ENCODE results near the gene PUM2.

GRCh38 chr2:20218331-20219320, 132.0 kb downstream of the PUM2 start:
- TF ChIP-seq TAF1 (IDR thresholded peaks at IDR 0.05; ENCODE audit: low read depth) (no peak), USF1 (IDR thresholded peaks at IDR 0.05) (no peak), RAD21 (IDR thresholded peaks at IDR 0.05; ENCODE audit: low read depth) (no peak), ZBTB7A (IDR thresholded peaks at IDR 0.05; ENCODE audit: low read depth) (no peak)
